GM18858 (cell line): ENCODE results near the gene ZSCAN10.

Experiments
- ATAC-seq: cut with Tn5 transposase; IDR thresholded peaks from one replicate; pipeline ENCODE4 v1.9.1; 2021; ENCODE audit not compliant: unreplicated experiment

ZSCAN10 gene

GRCh38 chr16:3134338-3135125 lies 35.4 kb upstream of the ZSCAN10 start, which contains the start of gene ZNF213:
Gene ZNF213 (plus strand): TSS chr16:3135029. CDS start chr16:3137281, 2,252 bp downstream.
- peak; percentile 81 for ATAC-seq

DNA sequence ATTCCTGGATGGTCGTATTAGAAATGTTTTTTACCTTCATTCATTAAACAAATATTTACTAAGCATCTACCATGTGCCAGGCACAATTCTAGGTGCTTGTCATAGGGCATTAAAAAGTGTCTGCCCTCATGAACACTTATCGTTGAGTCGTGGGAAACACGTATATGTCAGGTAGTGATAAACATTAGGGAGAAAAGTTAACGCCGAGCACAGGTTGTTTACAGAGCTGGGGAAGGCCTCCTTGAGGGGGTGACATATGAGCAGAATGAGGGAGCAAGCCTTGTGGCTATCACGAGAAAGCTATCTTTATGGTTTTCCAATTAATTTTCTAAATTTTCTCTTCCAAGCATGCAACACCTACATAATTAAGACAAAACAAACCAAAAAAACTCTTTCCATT lies 34.8 kb upstream of the ZSCAN10 start:
- ATAC-seq: no peak

- ATAC-seq: no peak
These were observed 32.8 kb upstream of the ZSCAN10 start for GRCh38 chr16:3131755-3132377.

GRCh38 chr16:3129137-3130131 lies 30.3 kb upstream of the ZSCAN10 start:
- ATAC-seq: no peak

DNA sequence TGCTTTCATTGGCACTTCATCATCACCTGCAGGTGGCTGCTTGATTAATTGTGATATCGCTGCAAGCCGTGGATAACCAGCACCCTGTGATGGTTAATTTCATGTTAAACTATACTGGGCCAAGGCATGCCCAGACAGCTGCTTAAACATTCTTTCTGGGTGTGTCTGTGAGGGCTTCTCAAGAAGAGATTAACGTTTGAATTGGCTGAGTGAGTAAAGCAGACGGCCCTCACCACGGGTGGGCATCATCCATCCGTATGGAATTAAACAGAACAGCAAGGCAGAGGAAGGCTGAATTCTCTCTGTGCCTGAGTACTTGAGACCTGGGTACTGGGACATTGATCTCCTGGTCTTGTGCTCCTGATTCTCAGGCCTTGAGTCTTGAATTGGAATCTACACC lies 28.7 kb upstream of the ZSCAN10 start:
- ATAC-seq: no peak

DNA sequence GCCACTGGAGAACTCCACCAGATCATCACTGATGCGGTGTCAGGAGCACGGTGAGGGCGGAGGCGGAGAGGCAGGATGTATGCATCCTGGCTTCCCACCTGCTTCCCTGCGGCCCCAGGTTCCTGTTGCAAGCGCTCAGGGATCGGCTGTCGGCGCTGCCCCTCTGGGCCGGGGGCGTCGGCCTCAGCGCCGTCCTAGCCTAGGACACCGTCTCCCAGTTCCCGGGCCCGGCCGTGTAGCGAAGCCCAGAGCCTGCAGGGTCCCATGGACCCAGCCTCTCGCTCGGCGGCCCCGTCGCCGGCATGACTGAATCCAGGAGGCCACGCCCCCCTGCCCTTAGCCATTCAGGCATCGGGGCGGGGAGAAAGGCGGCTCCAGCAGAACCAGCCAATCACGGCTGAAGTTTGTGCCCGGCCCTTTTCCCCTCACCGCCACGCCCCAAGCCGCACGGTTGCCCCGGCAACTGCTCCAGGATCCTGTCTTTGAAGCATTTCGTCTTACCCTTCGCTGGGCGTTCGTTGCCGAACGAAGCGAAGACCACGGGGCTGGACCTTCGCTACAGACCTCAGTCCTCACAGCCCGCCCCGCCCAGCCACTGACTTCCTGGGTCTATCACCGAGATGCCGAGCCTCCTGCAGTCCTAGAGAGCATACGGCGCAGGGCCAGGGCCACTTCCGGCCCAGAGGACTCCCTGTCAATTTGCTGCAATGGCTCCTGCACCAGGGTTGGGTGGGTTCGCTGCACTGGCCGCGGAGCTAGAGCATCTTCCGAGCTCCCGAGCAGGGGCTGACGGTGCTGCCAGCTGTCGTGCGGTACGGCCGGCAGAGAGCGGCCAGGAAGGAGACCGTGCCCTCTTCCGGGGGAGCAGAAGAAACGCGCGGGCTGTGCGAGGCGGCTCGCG lies 25.1 kb upstream of the ZSCAN10 start:
- peak; percentile 64 for ATAC-seq

GRCh38 chr16:3122926-3123570 lies 24.0 kb upstream of the ZSCAN10 start:
- ATAC-seq: no peak

GRCh38 chr16:3121851-3122467 lies 22.9 kb upstream of the ZSCAN10 start:
- no peak for ATAC-seq

- no peak for ATAC-seq
These were observed 21.3 kb upstream of the ZSCAN10 start for GRCh38 chr16:3120435-3120834.

DNA sequence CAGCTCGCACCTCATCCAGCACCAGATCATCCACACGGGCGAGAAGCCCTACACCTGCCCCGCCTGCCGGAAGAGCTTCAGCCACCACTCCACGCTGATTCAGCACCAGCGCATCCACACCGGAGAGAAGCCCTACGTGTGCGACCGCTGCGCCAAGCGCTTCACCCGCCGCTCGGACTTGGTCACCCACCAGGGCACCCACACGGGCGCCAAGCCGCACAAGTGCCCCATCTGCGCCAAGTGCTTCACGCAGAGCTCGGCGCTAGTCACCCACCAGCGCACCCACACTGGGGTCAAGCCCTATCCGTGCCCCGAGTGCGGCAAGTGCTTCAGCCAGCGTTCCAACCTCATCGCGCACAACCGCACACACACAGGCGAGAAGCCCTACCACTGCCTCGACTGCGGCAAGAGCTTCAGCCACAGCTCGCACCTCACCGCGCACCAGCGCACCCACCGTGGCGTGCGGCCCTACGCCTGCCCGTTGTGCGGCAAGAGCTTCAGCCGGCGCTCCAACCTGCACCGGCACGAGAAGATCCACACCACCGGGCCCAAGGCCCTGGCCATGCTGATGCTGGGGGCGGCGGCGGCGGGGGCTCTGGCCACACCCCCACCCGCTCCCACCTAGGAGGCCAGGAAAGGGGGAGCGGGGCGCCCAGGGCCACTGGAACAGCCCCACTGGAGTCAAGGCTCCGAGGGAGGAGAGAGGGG lies 20.8 kb upstream of the ZSCAN10 start:
- no peak for ATAC-seq

DNA sequence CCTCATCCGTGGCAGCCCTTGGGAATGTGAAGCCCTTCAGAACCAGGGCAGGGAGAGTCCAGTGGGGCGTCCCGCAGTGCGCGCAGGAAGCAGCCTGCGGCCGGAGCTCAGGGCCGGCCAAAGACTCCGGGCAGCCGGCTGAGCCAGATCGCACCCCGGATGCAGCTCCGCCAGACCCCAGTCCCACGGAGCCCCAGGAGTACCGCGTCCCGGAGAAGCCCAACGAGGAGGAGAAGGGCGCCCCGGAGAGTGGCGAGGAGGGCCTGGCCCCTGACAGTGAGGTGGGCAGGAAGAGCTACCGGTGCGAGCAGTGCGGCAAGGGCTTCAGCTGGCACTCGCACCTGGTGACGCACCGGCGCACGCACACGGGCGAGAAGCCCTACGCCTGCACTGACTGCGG lies 20.2 kb upstream of the ZSCAN10 start:
- ATAC-seq: no peak

DNA sequence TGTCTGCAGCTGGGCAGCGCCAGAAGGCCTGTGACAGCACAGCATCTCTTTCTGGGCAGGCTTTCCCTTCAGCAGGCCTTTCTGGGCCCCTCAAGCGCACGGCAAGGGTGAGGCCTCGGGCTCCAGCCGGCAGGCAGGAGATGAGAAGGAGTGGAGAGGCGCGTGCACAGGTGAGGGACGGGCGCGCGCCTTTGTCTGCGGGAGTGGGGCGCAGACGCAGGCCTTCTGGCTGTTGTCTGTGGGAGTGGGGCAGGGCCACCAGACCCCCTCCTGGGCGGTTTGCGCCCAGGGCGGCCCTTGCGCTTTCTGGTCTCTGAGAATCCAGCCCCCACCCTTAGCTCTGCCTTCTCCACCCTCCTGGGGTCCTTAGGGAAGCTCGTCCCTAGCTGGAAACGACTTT lies 19.8 kb upstream of the ZSCAN10 start:
- ATAC-seq: no peak

DNA sequence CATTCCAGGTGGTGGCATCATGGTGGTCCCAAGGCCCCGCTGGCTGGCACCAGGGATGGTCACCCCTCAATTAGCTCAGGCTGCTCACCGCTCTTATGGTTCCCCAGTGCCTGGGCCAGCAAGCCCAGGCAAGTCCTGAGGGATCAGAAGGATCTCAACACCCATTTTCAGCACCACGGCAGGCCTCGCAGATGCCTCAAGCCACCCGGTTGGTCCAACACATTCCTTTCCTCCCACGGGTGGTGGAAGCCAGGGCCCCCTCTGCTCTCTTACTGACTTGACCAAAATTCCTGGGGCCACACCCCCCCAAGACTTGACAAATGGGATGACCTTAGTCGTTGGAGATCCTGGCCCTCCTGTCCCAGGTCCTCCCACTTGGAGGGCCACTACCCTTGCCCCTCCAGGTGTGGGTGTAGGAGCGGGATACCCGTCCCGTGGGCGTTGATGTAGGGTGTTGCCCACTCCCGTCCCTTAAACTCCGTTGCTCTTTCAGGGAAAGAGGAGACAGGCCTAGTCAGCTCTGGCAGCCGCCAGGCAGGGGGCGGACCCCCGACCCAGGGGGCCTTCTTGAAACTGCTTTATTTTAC lies 19.2 kb upstream of the ZSCAN10 start:
- no peak for ATAC-seq

GRCh38 chr16:3115561-3115960 lies 16.5 kb upstream of the ZSCAN10 start:
- no peak for ATAC-seq

DNA sequence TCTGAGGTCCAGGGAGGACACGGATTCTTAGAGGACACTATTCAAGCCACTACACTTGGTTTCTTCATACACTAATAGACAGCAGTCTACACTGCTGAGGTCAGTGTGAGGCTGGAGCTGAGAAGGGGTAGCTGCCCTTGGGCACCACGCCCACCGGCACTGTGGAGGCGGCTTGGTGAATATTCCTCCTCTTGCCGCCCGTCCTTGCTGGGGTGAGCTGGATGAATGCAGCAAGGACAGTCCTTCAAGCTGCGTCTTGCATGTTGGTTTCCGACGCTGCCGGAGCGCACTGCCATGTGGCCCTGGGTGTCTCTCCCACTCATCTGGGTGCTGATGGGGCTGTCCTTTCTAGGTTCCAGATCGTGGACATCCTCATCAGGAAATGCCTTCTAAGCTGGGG lies 15.9 kb upstream of the ZSCAN10 start:
- ATAC-seq: no peak

DNA sequence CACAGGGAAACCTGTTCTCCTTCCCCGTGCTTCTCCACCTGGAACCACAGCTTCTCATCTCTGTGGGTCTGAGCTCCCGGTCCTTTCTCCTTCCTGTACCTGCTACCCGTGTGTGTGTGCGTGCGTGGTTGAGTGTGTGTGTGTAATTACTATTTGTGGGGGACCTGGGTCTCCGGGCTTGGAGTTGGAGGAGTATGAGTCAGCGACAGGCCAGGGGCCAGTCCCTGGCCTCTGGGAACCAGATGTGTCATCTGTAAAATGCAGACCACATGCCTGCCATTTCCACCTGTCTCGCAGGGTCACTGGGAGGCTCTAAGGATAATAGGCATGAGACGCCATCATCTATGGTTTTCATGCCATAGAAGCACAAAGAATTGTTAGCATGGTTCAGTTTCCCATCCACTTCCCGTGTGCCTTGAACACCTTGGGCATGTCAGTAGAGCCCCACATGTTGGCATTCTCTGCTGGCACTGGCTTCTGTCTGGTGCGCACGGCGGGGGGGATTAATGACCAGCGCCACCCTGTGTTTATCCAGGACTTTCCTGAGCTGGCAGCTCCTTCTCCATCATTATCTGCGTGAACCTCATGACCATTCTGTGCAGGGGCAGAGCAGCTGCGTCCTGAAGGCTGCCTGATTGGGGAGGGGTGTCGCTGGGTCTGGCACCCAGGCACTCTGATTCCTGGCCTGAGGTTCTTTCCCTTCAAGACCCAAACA lies 14.8 kb upstream of the ZSCAN10 start:
- no peak for ATAC-seq

- ATAC-seq: no peak
These were observed 13.9 kb upstream of the ZSCAN10 start for GRCh38 chr16:3112881-3113574.
